Amniotic stem cell (primary cell): Measurements from ENCODE around the gene NUP133.
A peak's percentile ranks its signal among the peaks of the same experiment; 100 is the strongest.
"Not testable (repeated sequence)": the region's sequence is repeated elsewhere in the genome, so short reads cannot be mapped to it uniquely, and the experiment has no call there.

Experiments
- DNase-seq: peaks from one replicate; lab custom pipeline; 2025; lab: John Stamatoyannopoulos, UW

Gene NUP133

DNA sequence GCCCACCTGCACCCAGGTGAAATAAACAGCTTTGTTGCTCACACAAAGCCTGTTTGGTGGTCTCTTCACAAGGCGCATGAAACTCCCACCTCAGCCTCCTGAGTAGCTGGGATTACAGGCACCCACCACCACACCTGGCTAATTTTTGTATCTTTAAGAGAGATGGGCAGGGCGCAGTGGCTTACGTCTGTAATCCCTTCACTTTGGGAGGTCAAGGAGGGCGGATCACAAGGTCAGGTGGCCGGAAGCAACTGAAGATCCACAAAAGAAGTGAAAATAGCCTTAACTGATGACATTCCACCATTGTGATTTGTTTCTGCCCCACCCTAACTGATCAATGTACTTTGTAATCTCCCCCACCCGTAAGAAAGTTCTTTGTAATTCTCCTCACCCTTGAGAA, 89.6 kb downstream of the NUP133 start:
- DNase-seq = not testable (repeated sequence)

DNA sequence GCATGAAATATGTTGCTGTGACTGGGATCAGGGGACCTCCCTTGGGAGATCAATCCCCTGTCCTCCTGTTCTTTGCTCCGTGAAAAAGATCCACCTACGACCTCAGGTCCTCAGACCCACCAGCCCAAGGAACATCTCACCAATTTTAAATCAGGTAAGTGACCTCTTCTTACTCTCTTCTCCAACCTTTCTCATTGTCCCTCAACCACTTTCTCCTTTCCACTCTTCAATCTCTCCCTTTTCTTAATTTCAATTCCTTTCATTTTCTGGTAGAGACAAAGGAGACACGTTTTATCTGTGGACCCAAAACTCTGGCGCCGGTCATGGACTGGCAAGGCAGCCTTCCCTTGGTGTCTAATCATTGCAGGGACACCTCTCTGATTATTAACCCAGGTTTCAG, 95.3 kb downstream of the NUP133 start:
- not testable (repeated sequence) for DNase-seq

DNA sequence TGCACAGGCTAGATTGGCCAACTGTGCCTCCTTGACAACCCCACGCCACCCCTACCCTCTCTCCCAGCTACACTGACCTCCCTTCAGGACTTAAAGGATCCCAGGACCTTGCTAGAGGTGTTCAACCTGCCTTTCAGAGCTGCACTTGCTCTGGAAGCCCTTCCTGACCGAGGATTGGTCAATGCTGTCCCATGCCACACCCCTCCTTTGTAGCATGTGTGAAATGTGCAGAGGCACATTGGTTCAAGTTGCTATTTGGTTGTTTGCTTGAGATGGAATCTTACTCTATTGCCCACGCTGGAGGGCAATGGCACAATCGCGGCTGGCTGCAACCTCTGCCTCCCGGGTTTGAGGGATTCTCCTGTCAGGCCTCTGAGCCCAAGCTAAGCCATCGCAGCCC, 96.1 kb downstream of the NUP133 start:
- no peak for DNase-seq

DNA sequence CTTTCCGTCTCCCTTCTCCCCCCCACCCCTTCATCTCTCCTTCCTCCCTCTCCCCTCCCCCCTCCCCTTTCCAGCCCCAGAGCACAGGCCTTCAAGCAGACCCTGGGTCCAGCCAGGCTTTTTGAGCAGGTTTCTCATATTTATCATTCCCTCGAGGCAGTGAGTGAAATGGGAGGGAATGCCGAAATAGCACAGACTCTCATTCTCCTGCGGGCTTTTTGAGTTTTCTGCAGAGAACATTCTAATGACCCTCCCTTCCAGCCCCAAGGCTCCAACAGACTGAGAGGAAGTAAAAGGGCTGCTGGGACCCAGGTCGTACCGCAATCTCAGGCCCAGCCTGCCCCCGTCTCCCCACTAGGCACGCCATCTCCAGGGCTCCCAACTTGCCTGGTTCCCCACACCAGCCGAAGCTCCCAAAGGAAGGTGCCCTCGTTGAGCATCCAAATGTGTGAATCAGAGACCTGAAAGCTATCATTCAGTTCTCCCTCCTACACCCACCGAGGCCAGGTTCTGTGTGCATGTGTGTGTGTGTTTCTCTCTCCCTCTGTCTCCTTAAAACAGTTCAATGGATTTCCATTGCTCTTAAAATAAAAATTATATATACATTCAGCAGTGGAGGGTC, 96.6 kb downstream of the NUP133 start:
- DNase-seq = no peak

DNA sequence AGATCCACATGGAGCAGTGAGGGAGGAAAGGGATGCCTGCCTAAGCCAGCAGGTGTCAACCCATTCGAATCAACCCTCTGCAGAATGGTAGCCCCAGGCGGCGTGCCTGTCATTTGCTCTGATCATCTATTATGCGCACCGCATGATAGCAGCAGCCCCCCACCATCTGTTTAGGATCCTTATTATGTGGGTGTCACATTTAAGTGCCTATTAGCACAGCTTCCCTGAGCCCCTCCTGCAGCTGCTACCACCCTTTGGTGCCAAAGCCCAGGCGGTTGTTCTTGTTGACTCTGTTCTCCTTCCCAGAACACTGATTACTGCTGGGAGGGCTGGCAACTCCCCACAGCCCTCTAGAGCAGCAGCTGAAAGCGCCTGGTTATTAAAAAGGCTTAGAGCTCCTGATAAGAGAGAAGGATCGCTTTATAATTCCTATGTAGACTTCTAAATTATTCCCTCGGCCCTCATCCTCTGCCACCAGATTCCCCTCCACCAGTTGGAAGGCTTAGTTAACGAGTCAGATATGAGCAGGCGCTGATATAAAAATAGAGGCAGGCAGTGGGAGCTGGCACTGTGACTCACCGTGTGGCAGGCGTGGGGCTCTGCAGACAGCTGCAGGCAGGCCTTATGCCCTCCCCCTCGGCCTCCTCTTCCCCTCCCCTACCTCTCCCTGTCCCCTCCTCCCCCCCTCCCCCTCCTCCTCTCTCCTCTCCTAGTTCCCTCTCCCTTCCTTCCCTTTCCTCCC, 97.3 kb downstream of the NUP133 start:
- DNase-seq = peak; percentile 33

DNA sequence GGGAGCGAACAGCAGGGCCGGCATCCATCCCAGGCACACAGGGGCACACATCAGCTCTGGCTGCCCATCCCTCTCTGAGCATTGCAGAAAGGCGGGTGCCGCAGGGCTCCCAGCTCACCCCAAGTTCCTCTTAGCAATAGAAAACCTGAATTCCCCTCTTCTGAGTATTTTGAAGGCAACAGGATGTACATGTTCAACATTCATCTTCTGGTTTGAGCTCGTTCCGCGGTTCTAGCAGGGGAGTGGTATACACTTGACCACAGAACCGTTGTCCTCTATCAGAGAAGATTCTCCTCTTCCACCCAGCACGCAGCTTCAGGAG, 97.8 kb downstream of the NUP133 start:
- no peak for DNase-seq

DNA sequence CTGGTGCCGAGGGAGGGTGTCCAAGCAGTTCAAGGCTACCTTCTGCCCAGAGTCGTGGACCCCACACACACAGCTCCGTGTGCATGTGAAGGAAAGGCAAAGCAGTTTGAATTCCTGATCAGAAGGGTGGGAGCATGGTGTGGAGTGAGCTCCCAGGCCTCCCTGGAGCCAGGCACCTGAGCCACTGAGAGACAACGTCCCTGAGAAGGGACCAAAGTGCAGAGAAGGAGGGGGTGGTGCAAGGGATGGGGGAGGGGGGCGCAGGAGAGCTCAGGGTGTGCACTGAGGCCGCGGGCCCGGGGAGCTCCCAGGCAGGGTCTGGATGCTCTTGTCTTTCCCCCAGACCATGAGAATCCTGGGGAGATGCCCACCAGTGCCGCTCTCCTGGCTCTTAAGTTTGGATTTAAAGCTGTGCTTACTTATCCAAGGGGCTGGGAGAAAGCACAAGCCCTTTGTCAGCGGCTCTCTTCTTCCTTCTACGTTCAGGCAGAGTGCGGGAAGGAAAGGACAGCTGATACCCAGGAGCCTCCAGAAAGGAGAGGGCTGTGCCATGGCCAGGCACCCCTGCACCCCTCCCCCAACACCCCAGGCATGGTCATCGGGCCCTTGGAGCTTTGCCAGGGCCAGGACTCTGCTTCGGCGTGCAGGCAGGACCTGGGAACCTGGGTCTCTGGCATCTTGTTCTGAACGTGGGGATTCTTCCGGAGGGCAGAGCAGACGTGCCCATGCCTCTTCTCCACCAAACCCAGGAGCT, 98.3 kb downstream of the NUP133 start:
- DNase-seq = no peak

DNA sequence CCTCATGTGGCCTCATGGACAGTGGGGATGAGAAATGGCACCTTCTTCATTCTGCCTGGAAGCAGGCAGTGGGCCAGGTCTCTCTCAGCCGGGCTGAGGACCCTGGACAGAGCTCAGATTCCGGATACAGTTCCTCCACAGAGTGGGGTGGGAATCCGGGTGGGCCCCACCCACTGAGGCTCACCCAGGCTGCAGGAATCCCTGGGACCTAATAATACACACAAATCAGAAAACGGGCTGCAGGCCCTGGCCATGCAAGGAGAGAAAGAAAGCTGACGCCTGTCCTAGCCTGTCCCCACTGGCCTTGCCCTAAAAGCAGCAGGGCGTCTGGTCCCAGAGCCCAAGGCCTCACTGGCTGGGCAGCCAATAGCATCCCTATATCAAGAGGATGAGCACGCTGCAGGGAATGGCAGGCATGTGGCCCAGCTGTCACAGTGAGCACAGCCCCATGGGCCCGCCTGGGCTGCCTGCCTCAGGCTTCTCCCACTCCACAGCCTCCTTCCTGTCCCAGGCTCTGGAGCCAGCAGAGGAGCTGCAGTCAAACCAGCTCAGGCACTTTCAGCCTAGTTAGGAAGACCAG, 99.6 kb downstream of the NUP133 start:
- DNase-seq = no peak

DNA sequence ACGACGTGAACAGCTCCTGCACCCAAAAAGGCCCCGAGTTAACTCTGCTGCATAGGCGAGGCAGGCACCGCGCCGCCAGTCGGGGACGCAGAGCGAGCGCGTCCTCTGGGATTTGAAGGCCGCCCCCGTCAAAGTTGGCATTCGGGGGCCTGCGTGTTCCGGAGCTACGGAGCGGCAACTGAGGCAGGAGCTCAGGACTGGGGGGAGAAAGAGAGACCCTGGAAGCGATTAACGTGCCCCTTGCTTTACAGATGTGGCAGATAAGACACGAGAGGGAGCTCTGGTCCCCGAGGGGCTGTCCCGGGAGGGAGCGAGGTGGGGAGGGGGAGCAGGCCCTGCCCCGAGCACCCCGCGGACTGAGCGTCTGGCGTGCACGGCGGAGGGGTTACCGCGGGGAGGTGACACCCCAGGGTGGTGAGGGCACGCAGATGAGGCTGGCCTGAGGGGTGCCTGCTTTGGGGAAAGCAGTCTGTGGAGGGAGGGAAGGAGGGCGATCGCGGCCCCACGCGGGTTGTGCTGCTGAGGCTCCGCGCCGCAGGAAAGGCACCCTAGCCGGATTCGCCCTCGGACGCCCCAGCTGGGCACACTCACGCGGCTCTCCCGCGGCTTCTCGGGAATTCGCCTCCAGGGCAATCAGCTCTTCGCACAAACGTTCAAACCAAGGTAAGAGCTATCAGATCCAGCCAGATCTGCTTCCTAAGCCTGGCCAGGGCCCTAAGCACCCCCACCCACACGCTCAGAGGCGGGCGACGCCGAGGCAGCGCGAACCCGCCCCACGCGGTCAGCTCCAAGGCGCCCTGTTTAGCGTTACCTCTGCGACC, 100.7 kb downstream of the NUP133 start:
- DNase-seq = no peak

DNA sequence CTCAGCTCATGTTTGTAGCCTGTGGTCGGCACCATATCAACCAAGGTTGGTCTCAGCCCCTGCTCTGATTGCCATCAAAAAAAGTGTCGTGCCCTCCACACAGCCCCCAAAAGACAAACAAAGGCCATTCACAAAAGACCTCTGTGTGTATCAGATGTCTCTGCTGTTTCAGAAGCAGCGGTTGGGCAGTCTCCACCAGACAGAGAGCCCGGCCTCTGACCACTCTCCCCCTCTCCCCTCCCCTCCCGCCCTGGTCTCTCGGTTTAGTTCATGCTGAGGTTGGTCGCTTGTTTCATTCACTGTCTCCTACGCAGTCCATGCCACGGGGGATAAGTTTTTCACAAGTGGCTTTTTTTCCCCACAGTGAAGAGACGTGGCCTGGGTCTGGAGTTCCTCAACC, 101.3 kb downstream of the NUP133 start:
- DNase-seq = no peak

DNA sequence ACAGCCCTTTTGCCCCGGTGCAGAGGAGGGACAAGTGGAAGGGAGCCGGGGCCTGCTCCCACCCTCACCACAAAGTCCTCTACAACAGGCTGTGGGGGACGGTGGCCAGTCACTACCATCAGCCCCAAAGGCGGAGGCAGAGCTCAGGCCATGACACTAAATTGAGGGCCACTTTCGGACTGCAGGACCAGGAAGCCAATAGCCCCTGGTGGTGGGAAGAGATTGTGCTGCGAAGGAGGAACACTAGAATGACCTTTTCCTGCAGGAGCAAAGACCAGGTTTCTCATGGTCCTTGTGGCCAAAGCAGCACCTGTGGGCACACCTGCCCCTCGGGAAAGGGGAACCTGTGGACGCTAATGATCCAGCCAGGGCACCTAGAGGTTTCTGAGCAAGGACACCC, 104.6 kb downstream of the NUP133 start:
- no peak for DNase-seq

DNA sequence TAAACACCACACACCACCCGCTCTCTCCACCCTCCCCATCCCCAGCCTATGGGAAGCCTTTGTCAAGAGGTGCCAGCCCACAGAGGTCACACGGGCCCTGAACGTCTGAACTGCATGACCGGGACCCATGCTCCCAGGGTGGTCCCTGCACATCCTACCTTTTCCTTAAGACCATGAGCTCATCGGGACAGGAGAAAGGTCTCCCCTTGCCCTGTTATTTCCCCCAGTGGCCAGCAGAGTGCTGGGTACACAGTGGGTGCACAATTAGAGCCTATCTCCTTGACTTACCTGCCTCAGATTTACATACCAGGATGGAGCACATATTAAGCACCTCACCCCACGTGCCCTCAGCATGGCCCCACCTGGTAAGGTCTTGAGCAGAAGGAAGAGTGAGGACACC, 105.1 kb downstream of the NUP133 start:
- no peak for DNase-seq

DNA sequence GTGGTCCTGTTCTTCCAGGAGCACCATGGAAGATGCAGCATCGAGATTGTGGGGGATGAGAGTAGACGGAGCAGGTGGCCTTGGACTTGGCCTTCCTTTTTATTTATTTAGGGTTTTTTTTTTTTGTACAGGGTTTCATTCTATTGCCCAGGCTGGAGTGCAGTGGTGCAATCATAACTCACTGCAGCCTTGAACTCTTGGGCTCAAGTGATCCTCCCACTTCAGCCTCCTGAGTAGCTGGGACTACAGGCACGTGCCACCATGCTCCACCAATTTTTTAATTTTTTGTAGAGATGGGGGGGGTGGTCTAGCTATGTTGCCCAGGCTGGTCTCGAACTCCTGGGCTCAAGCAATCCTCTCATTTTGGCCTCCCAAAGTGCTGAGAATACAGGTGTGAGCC, 105.8 kb downstream of the NUP133 start:
- not testable (repeated sequence) for DNase-seq

DNA sequence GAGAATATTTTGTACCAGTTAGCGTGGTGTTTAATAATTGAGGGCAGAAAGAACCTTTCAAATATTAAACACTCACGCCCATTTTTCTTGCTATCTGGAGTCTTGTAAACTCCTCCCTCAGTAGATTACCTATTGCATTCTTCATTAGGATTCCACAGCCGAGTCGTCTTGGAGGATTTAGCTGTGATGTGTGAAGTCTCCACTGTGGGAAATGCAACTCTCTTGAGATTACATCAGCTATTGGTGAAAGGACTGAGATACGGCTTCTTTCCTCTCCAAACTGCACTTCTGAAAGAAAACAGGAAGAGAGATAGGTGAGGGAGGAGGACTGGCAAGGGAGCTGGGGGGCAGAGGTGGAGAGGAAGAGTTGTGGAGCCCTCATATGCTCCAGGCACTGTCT, 110.4 kb downstream of the NUP133 start:
- no peak for DNase-seq

DNA sequence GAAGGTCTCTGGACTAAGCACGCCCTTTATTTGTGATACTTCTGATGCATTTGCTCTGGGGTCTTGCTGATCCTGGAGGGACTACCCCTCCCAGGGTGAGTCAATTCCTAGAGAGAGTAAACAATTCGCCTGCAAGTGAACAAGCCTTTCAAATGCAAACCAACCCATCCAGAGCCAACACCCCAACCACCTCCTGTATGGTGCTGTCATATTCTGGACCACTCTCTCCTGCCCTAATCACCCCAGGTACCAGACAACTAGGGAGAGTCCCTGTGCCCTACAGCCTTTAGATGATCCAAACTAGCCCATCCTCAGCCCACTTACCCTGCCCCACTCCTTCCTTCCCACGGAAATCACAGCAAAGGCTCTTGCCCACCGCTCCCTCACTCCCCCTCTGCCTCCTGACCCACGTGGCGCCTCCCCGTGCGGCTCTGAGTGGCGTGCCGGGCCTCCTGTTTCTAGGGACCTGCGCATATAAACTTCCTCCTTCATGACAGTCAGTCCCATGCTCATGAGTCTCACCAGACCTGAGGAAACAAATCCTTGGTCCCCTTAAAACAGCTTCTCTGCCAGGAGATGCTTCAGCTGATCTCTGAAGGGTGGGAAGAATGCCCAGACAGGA, 111.4 kb downstream of the NUP133 start:
- no peak for DNase-seq

DNA sequence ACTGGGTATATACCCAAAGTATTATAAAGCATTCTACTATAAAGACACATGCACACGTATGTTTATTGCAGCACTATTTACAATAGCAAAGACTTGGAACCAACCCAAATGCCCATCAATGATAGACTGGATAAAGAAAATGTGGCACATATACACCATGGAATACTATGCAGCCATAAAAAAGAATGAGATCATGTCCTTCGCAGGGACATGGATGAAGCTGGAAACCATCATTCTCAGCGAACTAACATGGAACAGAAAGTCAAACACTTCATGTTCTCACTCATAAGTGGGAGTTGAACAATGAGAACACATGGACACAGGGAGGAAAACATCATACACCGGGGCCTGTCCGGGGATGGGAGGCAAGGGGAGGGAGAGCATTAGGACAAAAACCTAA, 113.6 kb downstream of the NUP133 start:
- not testable (repeated sequence) for DNase-seq

DNA sequence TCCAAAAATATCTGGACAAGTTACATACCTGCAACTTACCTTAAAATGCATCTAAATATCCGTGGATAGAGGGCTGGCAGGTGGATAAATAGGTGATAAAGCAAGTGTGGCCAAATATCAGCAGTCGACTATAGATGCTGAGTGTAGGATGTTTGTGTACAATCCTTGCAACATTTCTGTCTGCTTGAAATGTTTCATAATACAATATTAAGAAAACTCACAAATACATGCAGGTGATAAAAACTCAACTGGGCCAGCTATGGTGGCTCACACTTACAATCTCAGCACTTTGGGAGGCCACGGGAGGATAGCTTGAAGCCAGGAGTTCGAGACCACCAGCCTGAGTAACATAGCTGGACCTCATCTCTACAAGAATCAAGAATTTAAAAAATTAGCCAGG, 115.2 kb downstream of the NUP133 start:
- DNase-seq = no peak
